Vagina (tissue), 2 donors: ENCODE results near the gene COPZ1. TPM values are rescaled to one million over a fixed set of nuclear protein-coding genes. Genes with fewer than 3 reads are reported as not detected.

ENCODE experiments used
- DNase-seq, 2 donors: peaks; one replicate each; pipeline ENCODE4 v3.0.0-alpha.2; 2017; ENCODE audit errors: extremely low spot score in 2 of 2
- H3K27ac ChIP-seq: fragments of 200-600 bp; sonication (generic); one replicate; pipeline ENCODE4 v1.5.1; 2019
- H3K27me3 ChIP-seq: fragments of 200-600 bp; sonication (generic); one replicate; pipeline ENCODE4 v1.5.1; 2019
- H3K36me3 ChIP-seq, 2 donors: fragments of 200-600 bp; sonication (generic); one replicate each; pipeline ENCODE4 v1.5.1; 2017 to 2019
- H3K4me1 ChIP-seq: fragments of 200-600 bp; sonication (generic); one replicate; pipeline ENCODE4 v1.5.1; 2019
- H3K4me3 ChIP-seq, 2 donors: fragments of 200-600 bp; sonication (generic); 1 replicate in 1 of 2; 2 replicates in 1 of 2; pipeline ENCODE4 v1.5.1; 2016 to 2019
- H3K9me3 ChIP-seq: fragments of 200-600 bp; sonication (generic); one replicate; pipeline ENCODE4 v1.5.1; 2019
- CTCF ChIP-seq, 3 experiments: fragments of 450-650 bp in 2 of 3; fragments of 200-600 bp in 1 of 3; sonication (generic) in 1 of 3; IDR thresholded peaks; one replicate each; pipeline ENCODE4 v1.5.1; 2017 to 2019; ENCODE audit warnings: antibody characterized with exemption in 3 of 3, mild to moderate bottlenecking in 2 of 3, moderate library complexity in 2 of 3
- POLR2A ChIP-seq, 2 donors: fragments of 450-650 bp; IDR thresholded peaks; one replicate each; pipeline ENCODE4 v1.6.1; 2017; ENCODE audit warnings: antibody characterized with exemption in 2 of 2, mild to moderate bottlenecking in 2 of 2, moderate library complexity in 2 of 2
- POLR2AphosphoS5 ChIP-seq, 2 donors: sonication (generic); formaldehyde crosslinking; IDR thresholded peaks; one replicate each; pipeline ENCODE4 v1.9.0; 2017; ENCODE audit warnings: antibody characterized with exemption in 2 of 2, mild to moderate bottlenecking in 2 of 2, low read depth in 1 of 2; ENCODE audit not compliant: insufficient read depth in 1 of 2
- intact Hi-C: fragments of 100-400 bp; cut with DNase I; formaldehyde crosslinking; loops from one replicate; pipeline ENCODE4 v1.15.1; 2023
- total RNA-seq: library from RNA; depleted of rRNA; stranded (reverse); fragments of >200 nt; gene quantifications from one replicate; pipeline ENCODE4 v1.2.3, GENCODE V29; 2016

COPZ1 gene
- total RNA-seq, 1 donor from 2014 or later: 47.6 TPM

- intact Hi-C loops: no loop called here
- Histone ChIP-seq H3K27ac (no peak overlapping the region), H3K4me1 (peaks cover 43% of the 10 kb centered on the region), H3K36me3 (peaks cover 7 to 39% of the 10 kb centered on the region in 2 donors), H3K9me3 (no peaks in the 10 kb centered on the region), H3K4me3 (no peak overlapping the region), H3K27me3 (no peaks in the 10 kb centered on the region)
- no peak for DNase-seq
- no peak for TF ChIP-seq POLR2AphosphoS5 (IDR thresholded peaks at IDR 0.05; ENCODE audit: insufficient read depth in 1 of 2, low read depth in 1 of 2)
These were observed 68.8 kb downstream of the COPZ1 start for GRCh38 chr12:54393743-54394142.

GRCh38 chr12:54394281-54394719 lies 69.4 kb downstream of the COPZ1 start:
- Histone ChIP-seq H3K36me3 (peaks cover 7 to 42% of the 10 kb centered on the region in 2 donors), H3K27me3 (no peaks in the 10 kb centered on the region), H3K9me3 (no peaks in the 10 kb centered on the region), H3K4me1 (peaks cover 37% of the 10 kb centered on the region), H3K4me3 (no peak overlapping the region), H3K27ac (no peak overlapping the region)
- intact Hi-C loops: no loop called here
- no peak for TF ChIP-seq POLR2A (IDR thresholded peaks at IDR 0.05)
- TF ChIP-seq CTCF (IDR thresholded peaks at IDR 0.05): peak; percentile 35 to 49 (median 35)
- no peak for DNase-seq

- intact Hi-C loops: no loop called here
- no peak overlapping the region for H3K4me3 ChIP-seq
- H3K36me3 ChIP-seq: peaks cover 7 to 47% of the 10 kb centered on the region in 2 donors
- H3K9me3 ChIP-seq: no peaks in the 10 kb centered on the region
- no peaks in the 10 kb centered on the region for H3K27me3 ChIP-seq
- H3K27ac ChIP-seq: no peak overlapping the region
- DNase-seq: no peak
- TF ChIP-seq POLR2A (IDR thresholded peaks at IDR 0.05) (no peak), CTCF (IDR thresholded peaks at IDR 0.05) (no peak), POLR2AphosphoS5 (IDR thresholded peaks at IDR 0.05; ENCODE audit: insufficient read depth in 1 of 2, low read depth in 1 of 2) (no peak)
- H3K4me1 ChIP-seq: peaks cover 32% of the 10 kb centered on the region
These were observed 70.1 kb downstream of the COPZ1 start for GRCh38 chr12:54394986-54395385.

GRCh38 chr12:54395545-54395944 lies 70.6 kb downstream of the COPZ1 start:
- no peak overlapping the region for H3K27ac ChIP-seq
- H3K36me3 ChIP-seq: peaks cover 7 to 52% of the 10 kb centered on the region in 2 donors
- TF ChIP-seq POLR2A (IDR thresholded peaks at IDR 0.05) (no peak), POLR2AphosphoS5 (IDR thresholded peaks at IDR 0.05; ENCODE audit: insufficient read depth in 1 of 2, low read depth in 1 of 2) (peak in 1 of 2 donors; percentile 54), CTCF (IDR thresholded peaks at IDR 0.05) (no peak)
- peaks cover 27% of the 10 kb centered on the region for H3K4me1 ChIP-seq
- no peak overlapping the region for H3K4me3 ChIP-seq
- DNase-seq: no peak
- H3K9me3 ChIP-seq: no peaks in the 10 kb centered on the region
- no peaks in the 10 kb centered on the region for H3K27me3 ChIP-seq
- intact Hi-C loops: no loop called here

GRCh38 chr12:54397157-54397556 lies 72.2 kb downstream of the COPZ1 start:
- H3K9me3 ChIP-seq: no peaks in the 10 kb centered on the region

More at GRCh38 chr12:54397157-54397556, 72.2 kb downstream of the COPZ1 start:
- intact Hi-C loops: no loop called here
- no peak overlapping the region for H3K27ac ChIP-seq
- TF ChIP-seq POLR2AphosphoS5 (IDR thresholded peaks at IDR 0.05; ENCODE audit: insufficient read depth in 1 of 2, low read depth in 1 of 2) (no peak), POLR2A (IDR thresholded peaks at IDR 0.05) (no peak), CTCF (IDR thresholded peaks at IDR 0.05) (no peak)
- H3K4me3 ChIP-seq: no peak overlapping the region
- peaks cover 7 to 68% of the 10 kb centered on the region in 2 donors for H3K36me3 ChIP-seq
- peaks cover 12% of the 10 kb centered on the region for H3K4me1 ChIP-seq
- no peaks in the 10 kb centered on the region for H3K27me3 ChIP-seq
- no peak for DNase-seq
